Activated CD8-positive, alpha-beta memory T cell treated with anti-CD3 and anti-CD28 coated beads, Interleukin-2, amount 50 U/mL, for 24 hours (primary cell): ENCODE data around the gene STXBP6.
"Not testable (repeated sequence)": the region's sequence is repeated elsewhere in the genome, so short reads cannot be mapped to it uniquely, and the experiment has no call there.

Experiments used
- DNase-seq: peaks from one replicate; pipeline ENCODE4 v3.0.0-alpha.2; 2020; ENCODE audit errors: extremely low read depth

Gene STXBP6

DNA sequence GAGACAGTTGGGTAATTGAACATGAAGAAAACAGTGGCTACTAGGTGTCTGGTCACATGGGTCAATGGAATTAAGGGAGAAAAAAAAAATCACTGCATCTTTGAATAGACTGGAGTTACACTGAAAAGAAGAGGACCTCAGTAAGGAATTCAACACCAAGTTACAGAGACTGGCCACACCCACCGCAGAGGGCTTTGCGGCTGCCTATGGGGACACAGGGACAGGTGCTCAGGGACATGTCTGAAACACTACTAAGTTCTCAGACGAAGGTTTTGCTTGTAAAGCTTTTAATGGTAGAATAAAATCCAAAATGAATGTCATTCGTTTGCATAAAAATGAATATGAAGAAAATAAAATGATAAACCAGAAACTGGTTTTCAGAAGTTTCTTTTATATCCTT is 93.8 kb downstream of the STXBP6 start:
- DNase-seq, result no peak

DNA sequence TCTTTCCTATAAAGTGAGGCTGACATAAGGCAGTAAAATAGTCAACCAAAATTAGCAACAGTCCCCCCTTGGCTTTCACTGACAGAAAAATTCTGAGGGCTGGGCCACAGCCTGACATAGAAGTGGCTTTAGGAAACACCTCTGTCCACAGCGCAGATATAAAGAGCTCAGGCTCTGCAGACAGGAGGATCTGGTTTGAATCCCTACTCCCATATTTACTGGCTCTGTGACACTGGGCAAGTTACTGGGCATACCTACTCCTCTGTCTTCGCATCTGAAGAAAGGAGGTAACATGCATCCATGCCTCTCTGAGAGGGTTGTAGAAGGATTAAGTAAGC is 95.3 kb downstream of the STXBP6 start:
- DNase-seq, result no peak

DNA sequence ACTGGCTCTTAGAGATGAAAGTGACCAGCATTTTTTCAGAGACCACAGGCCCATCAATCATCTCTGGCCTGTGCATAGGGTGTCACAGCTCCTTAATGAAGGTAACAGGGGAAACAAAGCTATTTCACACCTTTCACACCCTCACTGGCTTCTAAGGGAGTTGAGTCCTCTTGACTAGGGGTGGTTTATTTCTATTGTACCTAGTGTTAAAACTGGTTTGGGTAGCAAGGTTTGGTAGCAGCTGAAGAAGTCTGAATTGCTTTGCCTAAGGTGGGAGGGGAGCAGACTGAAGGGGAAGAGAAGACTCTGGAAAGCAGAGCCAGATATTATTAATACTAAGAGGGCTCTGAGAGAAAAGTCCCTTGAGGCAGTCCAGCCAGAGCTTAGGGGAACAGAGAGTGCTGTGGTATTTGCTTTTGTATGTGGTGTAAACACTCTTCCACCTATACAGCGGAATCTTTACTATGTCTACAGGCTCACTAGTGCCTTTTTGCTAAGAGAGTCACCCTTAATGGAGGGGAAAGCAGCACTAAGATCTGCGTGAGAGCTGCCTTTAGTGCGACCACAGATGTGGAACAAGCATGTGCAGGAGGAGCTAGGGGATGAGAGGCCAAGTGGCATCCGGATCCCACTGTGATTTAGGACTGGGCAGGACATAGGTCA is 95.8 kb downstream of the STXBP6 start:
- no peak for DNase-seq

DNA sequence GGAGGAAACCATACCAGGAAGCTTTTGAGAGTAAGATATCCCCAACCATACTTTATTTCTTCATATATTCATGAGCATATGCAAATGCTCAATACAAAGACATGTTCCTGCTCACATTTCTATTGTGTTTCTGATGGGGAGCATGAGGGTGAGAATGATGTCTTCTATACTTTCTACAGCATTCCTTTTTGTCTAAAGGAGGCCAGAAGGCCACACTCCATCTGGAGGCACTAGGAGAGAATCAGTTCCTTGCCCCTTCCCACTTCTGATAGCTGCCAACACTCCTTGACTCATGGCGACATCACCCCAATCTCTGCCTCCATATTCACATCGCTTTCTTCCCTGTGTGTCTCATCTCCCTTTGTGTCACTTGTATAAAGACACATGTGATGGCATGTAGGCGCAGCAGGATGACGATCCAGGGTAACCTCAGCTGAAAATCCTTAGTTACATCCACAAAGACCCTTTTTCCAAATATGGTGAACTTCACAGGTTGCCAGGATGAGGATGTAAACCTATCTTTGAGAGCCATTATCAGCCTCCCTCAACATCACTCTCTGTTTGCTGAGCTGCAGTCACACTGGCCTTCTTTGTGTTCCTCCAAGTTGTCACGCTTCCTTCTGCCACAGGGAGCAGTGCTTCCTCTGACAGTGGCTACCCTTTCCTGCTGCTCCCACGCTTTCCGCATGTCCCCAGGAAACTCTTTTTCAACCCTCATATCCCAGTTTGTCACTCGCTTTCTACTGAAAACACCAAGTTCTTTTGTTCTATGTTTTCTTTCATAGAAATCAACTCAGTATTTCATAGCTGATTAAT is 96.9 kb downstream of the STXBP6 start:
- no peak for DNase-seq

DNA sequence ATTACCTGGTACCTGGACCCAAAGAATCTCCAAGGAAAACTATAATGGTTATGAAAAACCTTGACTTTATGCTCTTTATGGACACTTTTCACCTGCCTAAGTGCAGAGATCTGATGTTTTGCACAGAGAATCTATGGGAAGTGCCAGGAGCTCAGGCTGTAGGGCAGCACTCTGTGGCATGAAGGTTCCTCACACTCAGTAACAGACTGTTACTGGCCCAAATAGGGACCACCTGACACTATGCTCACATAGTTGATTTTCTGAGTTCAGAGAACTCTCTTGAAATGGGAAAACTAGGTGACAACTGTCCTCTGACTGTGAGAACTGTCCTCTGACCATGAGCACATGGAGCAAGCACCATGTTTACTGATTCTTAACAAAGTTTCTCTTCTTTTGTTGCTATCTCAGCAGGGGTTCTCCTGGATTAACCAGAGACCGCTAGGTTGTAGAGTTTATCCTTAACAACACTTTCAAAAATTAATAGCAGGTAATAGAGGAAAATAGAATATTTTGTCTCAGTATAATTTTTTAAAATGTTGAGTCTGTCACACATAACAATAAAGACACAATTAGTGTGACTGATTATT is 101.6 kb downstream of the STXBP6 start:
- DNase-seq, result no peak

DNA sequence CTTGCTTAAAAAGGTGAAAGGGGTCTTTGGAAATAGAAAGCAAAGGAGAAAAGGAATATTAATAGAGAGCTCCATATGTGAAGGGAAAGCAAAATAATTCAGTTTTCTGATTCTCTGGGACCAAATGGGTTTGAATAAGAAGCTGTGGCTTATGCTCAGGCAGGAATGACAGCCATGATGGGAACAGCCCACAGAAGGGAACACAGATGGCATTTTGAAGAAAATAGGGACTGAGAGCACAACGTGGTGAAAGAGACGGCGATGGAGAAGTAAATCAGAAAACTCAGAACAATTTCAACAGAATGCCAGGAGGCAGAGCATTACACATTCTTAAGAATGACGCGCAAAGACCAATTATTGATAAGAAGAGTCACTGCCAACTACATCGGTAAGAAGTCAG is 102.8 kb downstream of the STXBP6 start:
- no peak for DNase-seq

DNA sequence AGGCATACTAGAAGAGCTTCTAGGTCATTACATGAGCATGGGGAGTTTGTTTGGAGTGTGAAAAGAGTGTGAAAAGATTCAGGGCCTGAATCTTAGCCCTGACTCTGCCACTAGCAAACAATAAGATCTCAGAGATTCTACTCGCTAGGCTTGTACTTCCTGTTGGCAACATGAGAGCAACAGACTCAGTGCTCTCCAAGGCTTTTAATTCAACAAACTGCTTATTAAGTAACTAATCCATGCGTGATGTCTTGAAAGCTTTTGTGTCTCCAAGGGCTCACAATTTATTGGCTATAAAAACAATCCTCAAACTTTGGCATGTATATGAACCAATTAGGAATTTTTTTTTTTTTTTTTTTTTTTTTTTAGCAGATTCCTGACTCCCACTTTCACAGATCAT is 105.1 kb downstream of the STXBP6 start:
- DNase-seq, result no peak

DNA sequence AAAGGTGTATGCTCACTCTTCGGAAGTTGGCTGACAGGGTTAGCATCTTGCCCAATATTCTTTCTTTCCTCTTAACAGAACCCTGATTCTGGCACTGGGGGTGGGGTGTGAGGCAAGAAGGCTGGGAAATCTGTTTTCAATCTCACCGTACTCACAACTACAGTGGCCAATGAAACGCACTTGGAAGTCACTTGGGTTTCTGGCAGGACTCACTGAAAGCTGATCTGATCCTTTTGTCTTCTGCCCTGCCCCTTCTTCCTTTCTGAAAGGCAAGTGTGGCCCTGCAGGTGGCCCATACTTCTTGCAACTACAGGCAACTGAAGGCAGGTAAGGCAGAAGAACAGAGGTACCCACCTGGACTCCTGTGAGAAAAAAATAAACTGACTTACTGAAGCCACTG is 106.9 kb downstream of the STXBP6 start:
- DNase-seq, result no peak

DNA sequence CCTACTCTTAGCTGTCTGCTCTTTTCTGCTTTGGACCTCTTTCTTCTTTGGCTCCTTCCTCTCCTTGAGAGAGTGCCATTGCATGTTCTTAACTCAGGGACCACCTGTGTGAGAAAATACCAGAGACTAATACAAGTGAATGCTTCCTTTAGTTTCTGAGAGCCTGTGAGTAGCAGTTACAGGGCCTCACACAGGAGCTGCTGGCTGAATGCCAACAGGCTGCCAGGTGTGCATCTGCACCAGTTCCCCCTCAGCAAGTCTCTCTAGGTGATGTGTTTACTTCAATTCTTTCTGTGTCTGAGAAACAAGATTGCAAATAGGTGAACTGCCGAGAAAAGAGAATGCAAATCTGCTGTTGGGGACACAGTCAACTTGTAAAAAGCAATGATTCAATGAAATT is 108.2 kb downstream of the STXBP6 start:
- DNase-seq, result no peak

DNA sequence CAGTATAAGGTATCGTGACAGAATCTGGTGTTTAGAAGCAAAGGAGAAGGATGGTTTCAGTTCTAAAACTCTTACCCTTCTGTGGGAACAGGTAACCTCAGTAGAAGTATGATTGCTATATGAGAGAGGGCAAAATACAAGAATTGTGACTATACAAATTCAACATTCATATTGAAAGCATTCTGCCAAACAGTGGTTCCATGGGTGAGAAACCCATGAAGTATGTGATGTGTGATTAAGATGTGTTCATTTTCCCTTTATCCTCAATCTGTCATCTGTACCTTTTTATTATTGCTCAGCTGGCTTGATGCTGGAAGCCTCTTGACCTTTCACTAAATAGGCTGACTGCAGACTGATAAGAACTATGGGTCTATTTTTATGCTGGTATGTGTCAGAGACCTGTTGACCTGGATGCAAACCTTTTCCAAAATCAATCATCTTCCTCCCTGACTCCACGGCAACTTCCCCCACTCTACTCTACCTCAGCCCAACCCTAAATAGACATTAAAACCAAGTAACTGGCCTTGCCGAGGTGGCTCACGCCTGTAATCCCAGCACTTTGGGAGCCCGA is 109.6 kb downstream of the STXBP6 start:
- DNase-seq, result no peak

DNA sequence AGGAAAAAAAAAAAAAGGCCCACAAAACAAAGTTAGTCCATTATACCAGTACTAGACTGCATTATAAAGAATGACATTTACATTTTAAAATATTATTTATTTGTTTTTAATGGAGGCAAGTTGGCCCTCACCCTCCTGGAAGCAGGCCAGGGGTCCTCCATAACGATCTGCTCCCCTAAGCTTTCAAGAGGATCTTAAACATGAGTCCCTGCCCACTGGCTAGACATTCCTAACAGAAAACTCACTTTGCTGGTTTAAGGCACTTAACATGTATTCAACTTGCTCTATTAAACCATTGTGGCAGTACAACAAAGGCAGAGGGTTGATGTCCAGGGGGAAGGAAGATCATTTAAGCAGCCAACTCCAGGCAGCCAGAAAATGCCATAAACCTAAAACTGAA is 111.4 kb downstream of the STXBP6 start:
- DNase-seq, result no peak

DNA sequence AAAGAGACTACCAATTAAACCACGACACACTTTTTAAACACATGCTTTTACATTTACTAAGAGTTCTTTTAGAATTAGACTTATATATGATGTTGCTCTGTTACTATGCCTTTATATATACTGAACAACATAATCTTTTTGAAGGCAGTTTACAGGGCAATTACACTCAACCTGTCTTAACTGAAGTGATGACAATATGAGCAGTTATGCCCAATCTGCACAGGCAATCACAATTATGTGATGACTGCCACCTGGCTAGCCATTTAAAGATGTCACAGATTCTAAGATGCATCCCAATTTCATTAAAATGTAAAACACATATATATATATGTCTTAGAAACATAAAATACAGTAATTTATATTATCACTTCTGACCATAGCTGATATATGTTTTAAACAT is 112.6 kb downstream of the STXBP6 start:
- no peak for DNase-seq

DNA sequence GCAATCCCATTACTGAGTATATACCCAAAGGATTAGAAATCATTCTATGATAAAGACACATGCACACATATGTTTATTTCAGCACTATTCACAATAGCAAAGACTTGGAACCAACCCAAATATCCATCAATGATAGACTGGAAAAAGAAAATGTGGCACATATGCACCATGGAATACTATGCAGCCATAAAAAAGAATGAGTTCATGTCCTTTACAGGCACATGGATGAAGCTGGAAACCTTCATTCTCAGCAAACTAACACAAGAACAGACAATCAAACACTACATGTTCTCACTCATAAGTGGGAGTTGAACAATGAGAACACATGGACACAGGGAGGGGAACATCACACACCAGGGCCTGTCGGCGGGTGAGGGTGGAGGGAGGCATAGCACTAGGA is 113.2 kb downstream of the STXBP6 start:
- DNase-seq, result not testable (repeated sequence)

DNA sequence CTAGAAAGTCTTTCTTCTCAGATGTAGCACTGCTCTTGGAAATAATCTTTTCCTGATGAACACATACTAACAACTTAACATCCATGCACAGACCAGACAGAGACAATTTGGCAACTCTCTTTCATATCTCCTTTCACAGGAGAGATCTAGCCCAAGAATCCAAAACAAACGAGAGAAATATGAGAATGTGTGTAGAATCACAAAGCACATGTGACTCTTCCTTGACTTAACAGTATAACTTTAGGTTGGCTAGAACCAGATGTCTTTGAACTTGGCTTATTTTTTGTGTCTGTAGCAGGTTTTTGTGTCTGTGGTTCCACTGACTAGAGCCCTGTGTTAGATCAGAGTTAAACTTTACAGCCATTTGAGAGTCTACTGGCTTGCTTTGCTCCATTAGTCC is 114.2 kb downstream of the STXBP6 start:
- DNase-seq, result no peak

DNA sequence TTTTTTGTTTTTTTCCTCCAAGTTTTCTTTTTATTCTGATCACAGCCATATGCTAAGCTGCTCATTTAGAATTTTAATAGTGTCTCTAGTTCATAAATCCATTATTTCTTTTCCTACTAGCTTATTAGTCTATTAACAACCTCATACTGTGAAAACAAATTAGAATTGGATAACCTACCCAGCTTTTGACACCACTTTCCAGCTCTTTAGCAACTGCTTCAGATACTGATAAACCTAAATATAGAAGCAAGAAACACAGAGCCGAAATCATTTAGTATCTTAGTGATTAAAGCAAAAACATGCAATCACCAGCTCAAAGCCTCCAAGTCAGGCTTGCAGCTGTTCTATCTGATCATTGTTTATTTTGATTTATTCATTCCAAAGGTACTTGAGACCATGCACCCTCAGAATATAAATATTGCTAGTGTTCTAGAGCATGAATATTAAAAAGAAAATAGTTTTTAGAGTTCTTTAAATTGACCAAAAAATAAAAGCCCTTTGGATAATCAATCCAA is 121.5 kb downstream of the STXBP6 start:
- DNase-seq, result no peak

DNA sequence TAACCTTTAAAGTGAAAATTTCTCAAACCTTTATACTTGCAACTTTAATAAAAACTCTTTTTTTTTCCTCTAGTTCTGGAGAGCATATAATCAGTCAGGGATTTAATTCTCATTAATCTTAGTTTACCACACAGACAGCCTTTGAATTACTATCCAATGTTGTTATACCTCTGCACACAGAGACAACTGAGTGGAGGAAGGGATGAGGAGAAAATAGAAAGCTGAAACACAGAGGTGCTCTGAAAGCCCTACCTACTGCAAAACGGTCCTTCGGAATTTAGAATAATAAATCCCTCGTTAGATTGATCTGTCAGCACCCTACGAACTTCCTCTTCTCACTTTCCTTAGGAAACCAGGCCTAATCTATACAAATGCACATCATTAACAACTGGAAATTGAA is 122.1 kb downstream of the STXBP6 start:
- no peak for DNase-seq

DNA sequence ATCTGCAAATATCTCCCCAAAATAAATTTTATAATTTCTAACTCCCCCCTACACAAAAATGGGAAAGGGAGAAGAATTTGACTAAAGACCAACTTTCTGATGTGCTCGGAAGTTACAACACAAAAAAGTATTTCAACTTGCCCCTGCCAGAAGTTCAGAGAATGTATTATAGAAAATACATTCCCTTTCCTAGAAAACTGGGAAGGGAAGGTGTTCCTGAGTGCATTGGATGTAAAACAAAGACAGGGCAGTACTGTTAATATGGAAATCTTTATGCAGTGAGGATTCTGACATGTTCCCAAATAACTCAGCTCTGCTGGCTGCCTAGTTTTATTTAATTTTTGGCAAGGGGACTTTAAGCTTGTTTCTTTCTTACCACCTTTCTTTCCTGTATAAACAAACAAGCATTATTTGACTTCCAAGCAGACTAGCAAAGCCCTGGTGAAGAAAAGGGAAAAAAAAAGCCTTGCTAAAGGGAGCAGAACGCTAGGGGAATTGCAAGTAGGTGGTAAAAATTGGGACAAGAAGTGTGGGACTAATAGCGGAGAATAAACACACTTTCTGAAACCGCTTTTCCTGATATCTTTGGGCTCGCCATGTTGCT is 124.1 kb downstream of the STXBP6 start:
- no peak for DNase-seq

DNA sequence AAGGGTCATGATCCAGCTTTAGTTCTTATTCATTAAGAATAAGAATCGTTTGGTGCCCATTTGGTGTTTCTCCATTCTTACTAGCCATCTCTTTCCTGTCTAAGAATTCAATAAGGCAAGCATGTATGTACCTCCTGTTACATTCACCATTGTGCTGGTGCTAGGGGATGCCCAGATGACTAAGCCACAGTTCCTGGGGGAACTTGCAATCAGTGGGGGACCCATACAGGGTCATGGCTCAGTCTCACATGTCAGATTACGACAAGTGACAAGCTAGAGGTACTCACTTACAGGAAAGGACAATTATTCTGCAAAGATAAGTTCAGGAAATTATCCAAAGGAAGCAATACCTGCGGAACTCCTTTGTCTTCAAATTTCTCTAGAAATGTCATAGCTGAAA is 125.4 kb downstream of the STXBP6 start:
- no peak for DNase-seq

DNA sequence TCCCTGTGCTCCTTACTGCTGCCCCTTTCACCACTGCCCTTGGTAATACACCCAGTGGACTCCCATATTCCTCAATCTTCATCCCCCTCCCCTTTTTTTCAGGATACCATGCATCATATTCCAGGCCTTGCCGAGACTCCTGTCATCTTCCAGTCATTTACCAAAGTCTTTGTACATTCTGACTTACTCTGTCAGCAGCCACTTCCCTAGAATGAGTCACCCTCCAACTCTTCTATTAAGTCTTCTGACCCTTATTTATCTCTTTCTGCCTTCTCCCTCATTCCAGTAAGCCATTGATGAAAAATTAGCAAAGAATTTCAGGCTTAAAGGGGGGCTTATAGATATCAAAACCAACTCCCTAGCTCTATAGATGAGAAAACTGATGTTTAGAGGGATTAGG is 128.0 kb downstream of the STXBP6 start:
- DNase-seq, result no peak

DNA sequence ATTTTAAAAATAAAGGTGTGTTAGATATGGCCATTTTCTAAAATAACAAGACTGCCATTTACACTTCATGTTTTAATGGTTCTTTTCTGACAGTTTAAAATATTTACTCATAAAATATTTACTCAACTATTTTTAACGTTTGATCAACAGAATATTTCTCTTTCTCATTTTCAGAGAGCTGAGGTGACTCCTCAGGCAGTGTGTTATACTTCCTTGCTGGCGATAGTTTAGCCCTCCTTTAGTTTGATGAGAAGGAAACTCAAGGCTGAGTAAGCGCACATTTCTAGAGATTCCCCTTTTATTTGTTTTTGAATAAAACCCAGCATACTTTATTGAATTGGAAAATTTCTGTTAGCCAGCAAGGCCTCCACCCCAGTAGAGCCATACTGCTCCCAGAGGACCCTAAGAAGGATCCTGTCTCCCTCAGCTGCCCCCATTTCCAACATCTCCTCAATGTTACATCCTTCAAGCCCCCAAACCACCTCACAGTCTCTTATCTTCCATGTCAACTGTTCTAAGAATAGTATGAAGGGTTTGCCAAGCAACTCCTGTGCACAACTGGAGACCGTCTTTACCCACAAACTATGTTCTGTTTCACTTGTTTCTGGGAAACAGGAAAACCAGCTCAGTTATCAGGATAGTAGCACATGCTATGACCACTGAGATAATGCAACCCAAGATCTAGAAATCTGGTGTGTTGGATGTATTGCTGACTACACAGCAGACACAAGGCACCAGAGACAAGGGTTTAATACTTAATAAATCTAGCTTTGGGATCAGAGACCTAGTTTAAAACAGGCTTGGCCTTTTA is 129.5 kb downstream of the STXBP6 start:
- DNase-seq, result no peak

DNA sequence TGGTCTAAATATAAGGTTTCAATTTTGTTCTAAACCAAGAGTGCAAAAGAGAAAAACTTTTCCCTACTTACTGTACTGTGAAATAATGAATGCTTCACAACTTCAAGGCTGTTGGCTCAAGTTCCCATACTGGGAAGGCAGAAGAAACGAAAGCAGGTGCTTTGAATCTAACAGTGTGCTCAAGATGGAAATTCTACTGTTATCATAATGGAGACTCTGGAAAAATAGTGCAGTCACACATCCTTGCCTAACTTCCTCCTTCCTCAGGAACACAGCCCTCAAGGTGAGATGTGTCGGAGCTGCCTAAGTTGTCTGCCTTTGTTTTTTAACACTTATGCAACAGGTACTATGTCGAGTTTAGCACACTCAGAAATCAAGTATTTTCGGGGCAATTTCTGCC is 131.1 kb downstream of the STXBP6 start:
- no peak for DNase-seq
